Activated naive CD8-positive, alpha-beta T cell (primary cell): ENCODE results near the gene SNRPD3.
"Not testable (repeated sequence)": the region's sequence is repeated elsewhere in the genome, so short reads cannot be mapped to it uniquely, and the experiment has no call there.

ENCODE experiments used
- H3K27ac Mint-ChIP-seq: one replicate; pipeline ENCODE4 v1.8.0; 2021; ENCODE audit warnings: mixed read lengths
- H3K27me3 Mint-ChIP-seq: one replicate; pipeline ENCODE4 v1.8.0; 2021; ENCODE audit warnings: mixed read lengths
- H3K36me3 Mint-ChIP-seq: one replicate; pipeline ENCODE4 v1.8.0; 2021; ENCODE audit warnings: mixed read lengths
- H3K4me1 Mint-ChIP-seq: one replicate; pipeline ENCODE4 v1.8.0; 2021; ENCODE audit warnings: low read depth, mixed read lengths
- H3K4me3 Mint-ChIP-seq: one replicate; pipeline ENCODE4 v1.8.0; 2021; ENCODE audit warnings: mild to moderate bottlenecking, mixed read lengths
- H3K9me3 Mint-ChIP-seq: one replicate; pipeline ENCODE4 v1.8.0; 2021; ENCODE audit warnings: low read depth, mixed read lengths

SNRPD3 gene

DNA sequence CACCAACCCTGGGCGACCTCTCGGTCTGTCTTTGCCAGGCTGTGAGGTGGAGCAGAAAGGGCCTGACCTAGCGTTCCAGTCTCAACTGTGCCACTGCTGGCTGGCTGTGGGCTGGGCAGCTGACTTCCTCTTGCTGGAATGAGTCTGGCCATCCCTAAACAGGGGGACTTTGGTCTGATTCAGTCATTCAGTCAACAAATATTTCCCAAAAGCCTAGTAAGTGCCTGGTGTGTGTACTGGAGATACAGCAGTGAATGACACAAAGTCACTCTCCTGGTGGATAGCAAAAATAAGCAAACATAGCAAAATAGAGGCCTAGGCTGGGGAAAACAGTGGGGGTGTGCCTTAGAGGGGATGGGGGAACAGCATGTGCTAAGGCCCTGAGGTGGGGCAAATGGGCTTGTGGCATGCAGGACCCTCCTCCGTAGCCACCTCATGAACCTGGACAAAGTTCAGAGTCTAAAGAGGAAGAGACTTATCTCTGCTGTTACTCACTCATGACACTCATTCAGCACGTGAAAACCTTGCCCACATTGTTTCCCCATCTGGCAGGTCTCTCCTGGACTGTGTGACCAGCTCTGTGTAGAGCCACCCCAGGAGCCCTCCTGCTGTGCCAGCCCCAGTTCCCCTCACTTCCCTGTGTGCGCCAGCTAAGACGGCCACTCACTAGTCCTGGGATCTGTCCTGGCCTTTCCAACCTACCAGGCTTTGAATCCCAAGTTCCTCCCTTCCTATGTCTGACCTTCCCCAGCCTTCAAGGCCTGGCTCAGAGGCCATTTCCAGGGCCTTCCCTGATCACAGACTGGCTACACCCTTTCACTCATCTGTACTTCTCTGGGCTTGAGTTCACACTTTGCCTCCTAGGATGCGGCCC is 5.5 kb upstream of the SNRPD3 start:
- H3K27me3 Mint-ChIP-seq = no peaks in the 10 kb centered on the region
- H3K36me3 Mint-ChIP-seq = no peaks in the 10 kb centered on the region
- no peak overlapping the region for H3K4me3 Mint-ChIP-seq
- peaks cover 24% of the 10 kb centered on the region for H3K4me1 Mint-ChIP-seq
- H3K27ac Mint-ChIP-seq = no peak overlapping the region
- no peaks in the 10 kb centered on the region for H3K9me3 Mint-ChIP-seq

DNA sequence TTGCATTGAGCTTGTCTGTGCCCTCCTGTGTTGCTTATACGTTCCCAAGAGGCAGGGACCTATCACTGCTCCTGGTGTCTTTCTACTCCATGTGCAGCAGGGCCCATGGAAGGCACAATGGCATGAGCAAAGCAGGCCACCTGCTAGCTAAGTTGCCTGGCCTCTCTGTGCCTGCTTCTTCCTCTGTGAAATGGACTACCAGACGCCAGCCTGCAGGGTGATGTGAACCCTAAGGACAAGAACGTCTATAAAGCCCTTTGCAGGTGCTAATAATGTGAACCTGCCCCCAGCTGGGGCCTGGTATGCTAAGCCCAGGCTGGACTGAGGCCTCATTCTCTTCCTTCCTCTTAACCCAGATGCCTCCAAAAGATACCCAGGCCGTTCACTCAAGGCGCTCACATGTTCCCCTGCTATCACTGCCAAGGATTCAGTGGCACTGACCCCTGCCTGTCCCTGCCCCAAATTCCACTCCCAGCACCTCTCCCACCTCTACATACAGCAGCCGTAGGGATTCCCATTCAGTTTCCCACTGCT is 4.8 kb upstream of the SNRPD3 start:
- H3K36me3 Mint-ChIP-seq = no peaks in the 10 kb centered on the region
- H3K9me3 Mint-ChIP-seq = no peaks in the 10 kb centered on the region
- no peak overlapping the region for H3K27ac Mint-ChIP-seq
- no peak overlapping the region for H3K4me3 Mint-ChIP-seq
- H3K4me1 Mint-ChIP-seq = peaks cover 24% of the 10 kb centered on the region
- H3K27me3 Mint-ChIP-seq = no peaks in the 10 kb centered on the region

DNA sequence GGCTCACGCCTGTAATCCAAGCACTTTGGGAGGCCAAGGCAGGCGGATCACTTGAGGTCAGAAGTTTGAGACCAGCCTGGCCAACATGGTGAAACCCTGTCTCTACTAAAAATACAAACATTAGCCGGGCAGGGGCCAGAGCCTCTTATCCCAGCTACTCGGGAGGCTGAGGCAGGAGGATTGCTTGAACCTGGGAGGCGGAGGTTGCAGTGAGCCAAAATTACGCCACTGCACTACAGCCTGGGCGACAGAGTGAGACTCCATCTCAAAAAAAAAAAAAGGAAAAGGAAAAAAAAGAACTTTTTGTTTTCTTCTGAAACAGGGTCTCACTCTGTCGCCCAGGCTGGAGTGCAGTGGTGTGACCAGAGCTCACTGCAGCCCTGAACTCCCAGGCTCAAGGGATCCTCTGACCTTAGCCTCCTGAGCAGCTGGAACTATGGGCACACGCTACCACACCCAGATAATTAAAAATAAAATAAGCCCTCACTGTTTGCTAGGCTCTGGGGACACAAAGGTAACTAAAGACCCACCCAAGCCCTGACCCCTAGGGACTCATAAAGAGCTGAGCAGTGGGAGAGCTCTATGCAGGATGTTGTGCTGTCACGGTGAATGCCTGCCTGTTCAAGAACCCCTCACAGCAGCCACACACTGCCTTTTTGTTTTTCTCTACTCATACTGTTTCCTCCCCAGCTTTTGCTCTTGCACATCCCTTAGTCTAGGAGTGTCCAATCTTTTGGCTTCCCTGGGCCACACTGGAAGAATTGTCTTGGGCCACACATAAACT is 3.1 kb upstream of the SNRPD3 start:
- not testable (repeated sequence) for H3K27me3 Mint-ChIP-seq, H3K9me3 Mint-ChIP-seq, H3K36me3 Mint-ChIP-seq
- Mint-ChIP-seq H3K4me3 (peak overlapping the region; percentile 100), H3K27ac (peak overlapping the region; percentile 75), H3K4me1 (peaks cover 34% of the 10 kb centered on the region)

GRCh38 chr22:24553597-24554312 is 2.0 kb upstream of the SNRPD3 start:
- H3K27me3 Mint-ChIP-seq = no peaks in the 10 kb centered on the region
- H3K4me1 Mint-ChIP-seq = peaks cover 45% of the 10 kb centered on the region

DNA sequence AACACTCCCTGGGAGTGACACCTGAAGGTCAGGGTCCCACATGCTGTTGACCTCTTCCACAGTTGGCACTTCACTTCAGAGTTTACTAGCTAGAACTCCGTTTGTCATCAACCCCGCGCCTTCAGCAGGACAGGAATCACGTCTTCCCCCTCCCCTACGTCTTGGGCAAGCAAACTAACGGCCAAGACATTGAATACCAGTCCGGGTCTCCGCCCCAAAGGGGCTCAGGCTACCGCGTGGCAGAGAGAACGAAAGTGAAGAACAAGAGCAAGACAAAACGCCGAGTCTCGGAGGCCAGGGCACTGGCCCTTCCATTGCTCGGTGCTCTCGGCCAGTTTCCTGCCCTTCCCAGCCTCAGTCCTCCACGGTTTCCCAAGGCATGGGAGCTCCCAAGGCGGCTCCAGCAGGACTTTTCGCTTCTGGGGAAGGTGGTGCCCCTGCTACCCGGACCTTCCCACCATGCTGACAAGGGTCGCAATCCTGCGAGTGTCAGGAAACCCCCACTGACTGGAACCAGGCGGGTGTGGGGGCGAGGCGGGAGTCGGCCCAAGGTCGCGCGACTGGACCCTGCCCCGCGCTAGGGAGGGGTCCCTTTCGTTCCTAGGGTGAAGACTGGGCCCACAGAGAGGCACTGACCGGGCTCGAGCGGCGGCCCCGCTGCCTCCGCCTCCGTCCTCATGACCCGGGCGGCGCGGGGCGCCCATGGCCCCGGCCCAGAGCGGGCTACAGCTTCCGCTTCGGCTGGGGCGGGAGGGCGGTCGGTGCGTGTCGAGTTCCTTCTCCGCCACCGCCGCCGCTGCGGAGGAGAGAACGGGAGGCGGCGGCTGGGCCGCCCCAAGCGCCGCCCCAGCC is 1.3 kb upstream of the SNRPD3 start, which contains the start of gene GUCD1:
Gene GUCD1 (minus strand): TSS at position 826 of the 852 bp plus-strand sequence. CDS start 147 bp downstream, at position 679.
- Mint-ChIP-seq H3K27ac (peak within 1 kb of the TSS; percentile 99), H3K4me1 (peaks cover 53% of the 10 kb centered on the region), H3K36me3 (no peaks in the 10 kb centered on the region), H3K27me3 (no peaks in the 10 kb centered on the region), H3K4me3 (peak within 1 kb of the TSS; percentile 100), H3K9me3 (no peaks in the 10 kb centered on the region)

More at GRCh38 chr22:24553597-24554312, 2.0 kb upstream of the SNRPD3 start:
- Mint-ChIP-seq H3K36me3 (no peaks in the 10 kb centered on the region), H3K27ac (peak overlapping the region; percentile 99), H3K4me3 (peak overlapping the region; percentile 100), H3K9me3 (no peaks in the 10 kb centered on the region)

DNA sequence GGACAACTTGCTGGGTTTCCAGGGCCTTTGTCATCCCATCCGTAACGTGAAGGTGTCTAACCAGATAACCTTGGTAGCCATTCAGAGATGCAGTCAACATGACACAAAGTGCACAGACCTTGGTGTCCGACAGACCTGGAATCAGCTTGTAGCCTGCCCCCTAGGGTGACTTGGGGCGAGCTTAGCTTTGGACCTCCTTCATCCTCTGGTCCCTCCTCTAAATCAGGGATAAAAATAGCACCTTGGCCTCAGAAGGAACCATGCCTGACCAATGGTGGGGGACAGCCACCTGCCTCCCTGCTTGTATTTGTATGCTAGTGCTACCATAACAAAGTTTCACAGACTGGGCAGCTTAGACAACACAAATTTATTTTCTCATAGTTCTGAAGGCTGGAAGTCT is 3.7 kb downstream of the SNRPD3 start:
- no peak overlapping the region for H3K27ac Mint-ChIP-seq
- peaks cover 60% of the 10 kb centered on the region for H3K4me1 Mint-ChIP-seq
- no peaks in the 10 kb centered on the region for H3K27me3 Mint-ChIP-seq
- no peaks in the 10 kb centered on the region for H3K9me3 Mint-ChIP-seq
- peak overlapping the region; percentile 95 for H3K4me3 Mint-ChIP-seq
- peaks cover 2% of the 10 kb centered on the region for H3K36me3 Mint-ChIP-seq

- Mint-ChIP-seq H3K9me3 (no peaks in the 10 kb centered on the region), H3K27ac (no peak overlapping the region), H3K36me3 (peaks cover 2% of the 10 kb centered on the region), H3K27me3 (no peaks in the 10 kb centered on the region), H3K4me1 (peaks cover 61% of the 10 kb centered on the region), H3K4me3 (no peak overlapping the region)
Measured at GRCh38 chr22:24563246-24563645, 7.4 kb downstream of the SNRPD3 start.

- peak overlapping the region; percentile 51 for H3K4me3 Mint-ChIP-seq
- H3K36me3 Mint-ChIP-seq = peaks cover 2% of the 10 kb centered on the region
- no peaks in the 10 kb centered on the region for H3K27me3 Mint-ChIP-seq
- peak overlapping the region; percentile 86 for H3K27ac Mint-ChIP-seq
- H3K4me1 Mint-ChIP-seq = peaks cover 48% of the 10 kb centered on the region
- H3K9me3 Mint-ChIP-seq = no peaks in the 10 kb centered on the region
Measured at GRCh38 chr22:24564376-24565058, 8.7 kb downstream of the SNRPD3 start.

DNA sequence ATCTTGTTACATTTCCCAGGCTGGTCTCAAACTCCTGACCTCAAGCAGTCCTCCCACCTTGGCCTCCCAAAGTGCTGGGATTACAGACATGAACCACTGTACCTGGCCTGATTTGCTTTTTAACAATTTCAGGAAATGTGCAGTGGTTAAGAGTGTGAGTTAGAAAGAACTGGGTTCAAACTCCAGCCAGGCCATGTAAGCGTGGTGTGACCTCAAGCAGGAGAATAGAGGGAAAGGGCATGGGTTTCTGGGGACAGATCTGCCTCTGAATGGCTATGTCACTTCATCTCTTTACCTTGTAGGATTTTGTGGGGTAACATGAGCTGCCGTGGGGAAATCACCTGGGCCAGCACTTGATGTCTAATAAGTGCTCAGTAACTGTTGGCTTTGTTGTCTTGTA is 9.3 kb downstream of the SNRPD3 start:
- no peak overlapping the region for H3K4me3 Mint-ChIP-seq
- H3K36me3 Mint-ChIP-seq = peaks cover 2% of the 10 kb centered on the region
- peaks cover 46% of the 10 kb centered on the region for H3K4me1 Mint-ChIP-seq

DNA sequence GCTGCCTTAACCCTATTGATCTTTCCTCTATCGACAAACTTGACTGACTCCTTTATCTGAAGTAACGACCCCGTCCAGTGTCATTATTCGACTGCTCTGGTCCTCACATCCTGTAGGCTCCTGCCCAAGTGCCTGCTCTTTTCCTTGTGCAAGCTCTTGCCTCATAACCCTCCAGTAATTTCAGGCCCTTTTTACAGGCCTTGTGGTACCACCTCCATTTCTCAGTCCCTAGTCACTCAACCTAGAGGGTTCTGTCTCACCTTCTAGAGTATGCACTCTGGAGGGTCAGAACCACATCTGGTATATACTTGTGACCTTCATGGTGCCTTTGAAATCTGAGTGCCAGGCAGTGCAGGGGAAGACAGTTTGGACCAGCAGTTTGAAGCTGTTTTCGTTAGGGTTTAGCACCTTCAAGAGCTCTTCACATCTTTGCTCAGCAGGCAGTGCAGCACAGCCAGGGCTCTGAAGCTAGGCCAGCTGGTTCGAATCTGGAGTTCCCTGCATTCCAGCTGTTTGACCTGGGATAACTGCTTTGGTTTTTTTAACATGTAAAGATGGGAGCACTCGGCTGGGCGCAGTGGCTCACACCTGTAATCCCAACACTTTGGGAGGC is 11.2 kb downstream of the SNRPD3 start:
- Mint-ChIP-seq H3K36me3 (peaks cover 2% of the 10 kb centered on the region), H3K4me1 (peaks cover 36% of the 10 kb centered on the region), H3K27me3 (no peaks in the 10 kb centered on the region), H3K9me3 (no peaks in the 10 kb centered on the region), H3K27ac (no peak overlapping the region), H3K4me3 (no peak overlapping the region)

More for the DNA sequence above, 9.3 kb downstream of the SNRPD3 start:
- Mint-ChIP-seq H3K27ac (no peak overlapping the region), H3K27me3 (no peaks in the 10 kb centered on the region), H3K9me3 (no peaks in the 10 kb centered on the region)

- H3K36me3 Mint-ChIP-seq = peaks cover 2% of the 10 kb centered on the region
- H3K27ac Mint-ChIP-seq = no peak overlapping the region
- no peak overlapping the region for H3K4me3 Mint-ChIP-seq
- H3K4me1 Mint-ChIP-seq = peaks cover 34% of the 10 kb centered on the region
- no peaks in the 10 kb centered on the region for H3K9me3 Mint-ChIP-seq
- H3K27me3 Mint-ChIP-seq = no peaks in the 10 kb centered on the region
Measured at GRCh38 chr22:24567668-24568067, 11.9 kb downstream of the SNRPD3 start.

DNA sequence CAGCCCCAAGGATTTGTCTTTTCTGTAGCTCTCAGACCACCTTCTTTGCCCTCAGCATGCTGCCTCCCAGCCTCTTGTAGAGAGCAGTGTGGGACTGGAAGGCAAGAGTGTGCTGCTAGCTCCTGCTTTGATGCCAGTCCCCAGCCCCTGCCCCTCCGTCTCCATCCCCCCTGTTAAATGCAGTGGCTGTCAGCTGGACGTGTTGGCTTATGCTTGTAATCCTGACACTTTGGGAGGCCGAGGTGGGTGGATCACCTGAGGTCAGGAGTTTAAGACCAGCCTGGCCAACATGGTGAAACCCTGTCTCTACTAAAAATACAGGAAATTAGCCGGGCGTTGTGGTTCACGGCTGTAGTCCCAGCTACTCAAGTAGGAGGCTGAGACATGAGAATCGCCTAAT is 15.5 kb downstream of the SNRPD3 start:
- H3K27me3 Mint-ChIP-seq = no peaks in the 10 kb centered on the region
- no peak overlapping the region for H3K27ac Mint-ChIP-seq
- H3K9me3 Mint-ChIP-seq = no peaks in the 10 kb centered on the region
- H3K4me3 Mint-ChIP-seq = no peak overlapping the region
- peaks cover 4% of the 10 kb centered on the region for H3K4me1 Mint-ChIP-seq
- peaks cover 2% of the 10 kb centered on the region for H3K36me3 Mint-ChIP-seq

- Mint-ChIP-seq H3K4me3 (no peak overlapping the region), H3K9me3 (no peaks in the 10 kb centered on the region), H3K27ac (peak overlapping the region; percentile 66), H3K4me1 (no peaks in the 10 kb centered on the region), H3K36me3 (peaks cover 1% of the 10 kb centered on the region), H3K27me3 (no peaks in the 10 kb centered on the region)
Measured at GRCh38 chr22:24576778-24577177, 21.0 kb downstream of the SNRPD3 start.
